HL-60 (cell line): ENCODE data around the gene CCL26.
"Not testable (repeated sequence)": the region's sequence is repeated elsewhere in the genome, so short reads cannot be mapped to it uniquely, and the experiment has no call there.

Experiments used
- GABPA ChIP-seq: IDR thresholded peaks from 2 replicates; pipeline ENCODE4 v1.6.1; 2012; ENCODE audit warnings: low read depth
- TF ChIP-seq, protein P1 (sequence below): IDR thresholded peaks from 2 replicates; pipeline ENCODE4 v1.6.1; 2012; ENCODE audit warnings: low read depth; ENCODE audit not compliant: insufficient replicate concordance
- TF ChIP-seq, protein P2 (sequence below): IDR thresholded peaks from one replicate; pipeline ENCODE4 v1.5.1; 2011; ENCODE audit warnings: low read length, control low read depth, inconsistent platforms; ENCODE audit not compliant: insufficient read depth

DNA sequence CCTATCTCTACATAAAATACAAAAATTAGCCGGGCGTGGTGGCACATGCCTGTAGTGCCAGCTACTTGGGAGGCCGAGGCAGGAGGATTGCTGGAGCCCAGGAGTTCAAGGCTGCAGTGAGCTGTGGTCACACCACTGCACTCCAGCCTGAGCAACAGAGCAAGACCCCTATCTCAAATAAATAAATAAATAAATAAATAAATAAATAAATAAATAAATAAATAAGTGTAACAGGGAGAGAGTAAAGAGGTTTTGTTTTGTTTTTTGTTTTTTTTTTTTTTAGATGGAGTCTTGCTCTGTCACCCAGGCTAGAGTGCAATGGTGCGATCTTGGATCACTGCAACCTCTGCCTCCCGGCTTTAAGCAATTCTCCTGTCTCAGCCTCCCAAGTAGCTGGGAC lies 20.6 kb upstream of the CCL26 start:
- TF ChIP-seq, protein P1, sequence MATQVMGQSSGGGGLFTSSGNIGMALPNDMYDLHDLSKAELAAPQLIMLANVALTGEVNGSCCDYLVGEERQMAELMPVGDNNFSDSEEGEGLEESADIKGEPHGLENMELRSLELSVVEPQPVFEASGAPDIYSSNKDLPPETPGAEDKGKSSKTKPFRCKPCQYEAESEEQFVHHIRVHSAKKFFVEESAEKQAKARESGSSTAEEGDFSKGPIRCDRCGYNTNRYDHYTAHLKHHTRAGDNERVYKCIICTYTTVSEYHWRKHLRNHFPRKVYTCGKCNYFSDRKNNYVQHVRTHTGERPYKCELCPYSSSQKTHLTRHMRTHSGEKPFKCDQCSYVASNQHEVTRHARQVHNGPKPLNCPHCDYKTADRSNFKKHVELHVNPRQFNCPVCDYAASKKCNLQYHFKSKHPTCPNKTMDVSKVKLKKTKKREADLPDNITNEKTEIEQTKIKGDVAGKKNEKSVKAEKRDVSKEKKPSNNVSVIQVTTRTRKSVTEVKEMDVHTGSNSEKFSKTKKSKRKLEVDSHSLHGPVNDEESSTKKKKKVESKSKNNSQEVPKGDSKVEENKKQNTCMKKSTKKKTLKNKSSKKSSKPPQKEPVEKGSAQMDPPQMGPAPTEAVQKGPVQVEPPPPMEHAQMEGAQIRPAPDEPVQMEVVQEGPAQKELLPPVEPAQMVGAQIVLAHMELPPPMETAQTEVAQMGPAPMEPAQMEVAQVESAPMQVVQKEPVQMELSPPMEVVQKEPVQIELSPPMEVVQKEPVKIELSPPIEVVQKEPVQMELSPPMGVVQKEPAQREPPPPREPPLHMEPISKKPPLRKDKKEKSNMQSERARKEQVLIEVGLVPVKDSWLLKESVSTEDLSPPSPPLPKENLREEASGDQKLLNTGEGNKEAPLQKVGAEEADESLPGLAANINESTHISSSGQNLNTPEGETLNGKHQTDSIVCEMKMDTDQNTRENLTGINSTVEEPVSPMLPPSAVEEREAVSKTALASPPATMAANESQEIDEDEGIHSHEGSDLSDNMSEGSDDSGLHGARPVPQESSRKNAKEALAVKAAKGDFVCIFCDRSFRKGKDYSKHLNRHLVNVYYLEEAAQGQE, result not testable (repeated sequence)
- TF ChIP-seq GABPA, result not testable (repeated sequence)
- TF ChIP-seq, protein P2, sequence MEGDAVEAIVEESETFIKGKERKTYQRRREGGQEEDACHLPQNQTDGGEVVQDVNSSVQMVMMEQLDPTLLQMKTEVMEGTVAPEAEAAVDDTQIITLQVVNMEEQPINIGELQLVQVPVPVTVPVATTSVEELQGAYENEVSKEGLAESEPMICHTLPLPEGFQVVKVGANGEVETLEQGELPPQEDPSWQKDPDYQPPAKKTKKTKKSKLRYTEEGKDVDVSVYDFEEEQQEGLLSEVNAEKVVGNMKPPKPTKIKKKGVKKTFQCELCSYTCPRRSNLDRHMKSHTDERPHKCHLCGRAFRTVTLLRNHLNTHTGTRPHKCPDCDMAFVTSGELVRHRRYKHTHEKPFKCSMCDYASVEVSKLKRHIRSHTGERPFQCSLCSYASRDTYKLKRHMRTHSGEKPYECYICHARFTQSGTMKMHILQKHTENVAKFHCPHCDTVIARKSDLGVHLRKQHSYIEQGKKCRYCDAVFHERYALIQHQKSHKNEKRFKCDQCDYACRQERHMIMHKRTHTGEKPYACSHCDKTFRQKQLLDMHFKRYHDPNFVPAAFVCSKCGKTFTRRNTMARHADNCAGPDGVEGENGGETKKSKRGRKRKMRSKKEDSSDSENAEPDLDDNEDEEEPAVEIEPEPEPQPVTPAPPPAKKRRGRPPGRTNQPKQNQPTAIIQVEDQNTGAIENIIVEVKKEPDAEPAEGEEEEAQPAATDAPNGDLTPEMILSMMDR, result not testable (repeated sequence)
